Measurements from ENCODE around the gene TRNAU1AP.
A peak's percentile ranks its signal among the peaks of the same experiment; 100 is the strongest.
"Not testable (repeated sequence)": the region's sequence is repeated elsewhere in the genome, so short reads cannot be mapped to it uniquely, and the experiment has no call there.

The TRNAU1AP gene

GRCh38 chr1:28566931-28567330 lies 14.0 kb downstream of the TRNAU1AP start:
- TF ChIP-seq CTCF (conservative IDR thresholded peaks at IDR 0.05; ENCODE audit: low read length) = no peak
- H3K4me3 ChIP-seq (ENCODE audit: low read length) = no peak overlapping the region
- DNase-seq (ENCODE audit: low read depth) = no peak

GRCh38 chr1:28571911-28572310 lies 19.0 kb downstream of the TRNAU1AP start:
- H3K4me3 ChIP-seq (ENCODE audit: low read length) = no peak overlapping the region
- DNase-seq (ENCODE audit: low read depth) = no peak
- no peak for TF ChIP-seq CTCF (conservative IDR thresholded peaks at IDR 0.05; ENCODE audit: low read length)

- not testable (repeated sequence) for H3K4me3 ChIP-seq (ENCODE audit: low read length)
These were observed 20.0 kb downstream of the TRNAU1AP start for GRCh38 chr1:28572891-28573290.

GRCh38 chr1:28573564-28573963 lies 20.7 kb downstream of the TRNAU1AP start:
- TF ChIP-seq CTCF (conservative IDR thresholded peaks at IDR 0.05; ENCODE audit: low read length) = no peak
- H3K4me3 ChIP-seq (ENCODE audit: low read length) = no peak overlapping the region
- no peak for DNase-seq (ENCODE audit: low read depth)

More at GRCh38 chr1:28572891-28573290, 20.0 kb downstream of the TRNAU1AP start:
- DNase-seq (ENCODE audit: low read depth) = peak; percentile 74

- DNase-seq (ENCODE audit: low read depth) = no peak
- no peak overlapping the region for H3K4me3 ChIP-seq (ENCODE audit: low read length)
- TF ChIP-seq CTCF (conservative IDR thresholded peaks at IDR 0.05; ENCODE audit: low read length) = no peak
These were observed 24.3 kb downstream of the TRNAU1AP start for GRCh38 chr1:28577052-28577678.

GRCh38 chr1:28577738-28578536 lies 25.1 kb downstream of the TRNAU1AP start:
- DNase-seq (ENCODE audit: low read depth) = no peak
- TF ChIP-seq CTCF (conservative IDR thresholded peaks at IDR 0.05; ENCODE audit: low read length) = no peak
- H3K4me3 ChIP-seq (ENCODE audit: low read length) = no peak overlapping the region

GRCh38 chr1:28578696-28579218 lies 25.9 kb downstream of the TRNAU1AP start:
- no peak overlapping the region for H3K4me3 ChIP-seq (ENCODE audit: low read length)
- DNase-seq (ENCODE audit: low read depth) = no peak
- no peak for TF ChIP-seq CTCF (conservative IDR thresholded peaks at IDR 0.05; ENCODE audit: low read length)
